ENCODE results near the gene TLN1.
A peak's percentile ranks its signal among the peaks of the same experiment; 100 is the strongest.

TLN1 gene

DNA sequence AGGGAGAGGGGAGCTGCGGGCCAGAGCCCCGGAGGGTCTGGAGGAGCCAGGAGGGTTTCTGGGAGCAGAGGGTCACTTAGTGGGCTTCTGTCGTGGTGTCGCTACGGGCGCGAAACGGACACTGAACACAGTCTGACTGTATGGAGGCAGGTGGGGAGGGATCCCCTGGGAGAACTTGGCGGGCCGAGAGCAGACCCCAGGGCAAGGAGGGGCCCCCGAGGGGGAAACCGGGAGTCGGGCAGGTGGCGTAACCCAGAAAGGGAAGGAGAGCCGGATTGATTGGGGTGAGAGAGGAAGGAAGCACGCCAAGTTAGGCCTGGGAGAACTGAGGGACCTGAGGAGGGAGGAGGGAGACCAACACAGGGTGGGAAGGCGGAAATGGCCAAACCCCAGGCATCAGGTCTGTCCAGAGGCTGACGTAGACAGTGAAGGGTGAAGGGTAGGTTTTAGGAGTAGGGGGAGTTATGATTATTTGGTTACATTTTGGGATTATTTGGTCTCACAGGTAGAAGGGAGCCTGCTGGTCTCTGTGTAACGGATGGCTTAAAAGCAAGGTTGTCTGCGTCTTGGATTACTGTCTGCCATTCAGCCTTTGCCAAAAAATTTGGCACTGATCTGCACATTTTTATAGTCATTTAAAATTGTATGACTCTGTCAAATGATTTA is 25.4 kb upstream of the TLN1 start:
- TF ChIP-seq, protein P1, sequence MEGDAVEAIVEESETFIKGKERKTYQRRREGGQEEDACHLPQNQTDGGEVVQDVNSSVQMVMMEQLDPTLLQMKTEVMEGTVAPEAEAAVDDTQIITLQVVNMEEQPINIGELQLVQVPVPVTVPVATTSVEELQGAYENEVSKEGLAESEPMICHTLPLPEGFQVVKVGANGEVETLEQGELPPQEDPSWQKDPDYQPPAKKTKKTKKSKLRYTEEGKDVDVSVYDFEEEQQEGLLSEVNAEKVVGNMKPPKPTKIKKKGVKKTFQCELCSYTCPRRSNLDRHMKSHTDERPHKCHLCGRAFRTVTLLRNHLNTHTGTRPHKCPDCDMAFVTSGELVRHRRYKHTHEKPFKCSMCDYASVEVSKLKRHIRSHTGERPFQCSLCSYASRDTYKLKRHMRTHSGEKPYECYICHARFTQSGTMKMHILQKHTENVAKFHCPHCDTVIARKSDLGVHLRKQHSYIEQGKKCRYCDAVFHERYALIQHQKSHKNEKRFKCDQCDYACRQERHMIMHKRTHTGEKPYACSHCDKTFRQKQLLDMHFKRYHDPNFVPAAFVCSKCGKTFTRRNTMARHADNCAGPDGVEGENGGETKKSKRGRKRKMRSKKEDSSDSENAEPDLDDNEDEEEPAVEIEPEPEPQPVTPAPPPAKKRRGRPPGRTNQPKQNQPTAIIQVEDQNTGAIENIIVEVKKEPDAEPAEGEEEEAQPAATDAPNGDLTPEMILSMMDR (conservative IDR thresholded peaks at IDR 0.05; ENCODE audit: low read depth), result no peak
- H3K27ac ChIP-seq, result peak overlapping the region; percentile 77
- ChIA-PET POLR2A (ENCODE audit: low non-redundant PET) (interaction anchor here (0.9 kb wide), 1 partner anchor 92 kb away, joined by 3 read pairs; the partner anchor contains the start of gene ARHGEF39), CTCF (interaction anchor here (0.7 to 1.3 kb wide), 3 partner anchors 15 to 110 kb away, joined by 3 to 6 read pairs (median 5); no protein-coding TSS in a partner anchor)
- peak; percentile 45 for DNase-seq (ENCODE audit: low spot score)

DNA sequence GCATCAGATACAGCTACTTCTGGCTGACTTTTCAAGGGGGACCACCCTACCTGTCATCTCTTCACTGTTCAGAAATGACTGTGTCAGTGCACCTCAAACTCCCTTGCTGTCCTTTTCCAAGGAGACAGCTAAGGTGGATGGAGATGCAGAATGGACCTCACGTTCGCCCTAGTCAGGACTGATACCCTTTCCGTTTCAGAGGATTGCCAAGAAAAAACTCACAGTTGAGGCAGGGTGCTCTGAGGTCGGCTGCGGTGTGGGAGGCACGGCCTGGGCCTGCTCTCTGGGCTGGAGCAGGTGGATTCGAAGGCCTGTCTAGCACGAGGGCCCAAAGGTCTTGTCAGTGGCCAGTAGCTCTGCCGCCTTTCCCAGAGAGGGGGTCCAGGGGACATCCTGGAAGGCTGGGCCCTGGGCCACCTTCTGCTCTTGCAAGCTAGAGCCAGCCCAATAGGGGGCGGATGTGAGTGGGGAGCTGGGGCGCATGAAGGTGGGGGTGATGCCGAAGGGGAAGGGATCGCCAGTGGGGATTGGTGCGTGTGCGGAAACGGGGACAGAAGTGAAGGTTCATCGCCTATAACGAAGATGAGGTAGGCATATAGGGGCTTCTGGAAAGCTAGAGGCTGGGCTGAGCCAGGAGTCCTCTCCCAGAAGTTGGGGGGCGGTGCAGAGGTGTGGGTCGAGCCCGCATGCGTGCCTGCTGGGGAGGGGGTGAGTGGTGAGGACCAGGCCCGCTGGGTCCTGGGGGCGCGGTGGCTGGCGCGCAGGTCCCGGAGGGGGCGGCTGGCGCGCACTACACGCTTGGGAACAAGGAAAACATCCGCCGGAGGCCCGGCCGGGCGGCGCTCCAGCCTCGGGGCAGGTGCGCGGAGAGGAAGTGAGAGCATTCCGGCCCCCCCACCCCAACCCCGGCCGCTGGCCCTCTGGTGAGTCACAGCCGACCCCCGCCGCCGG is 24.6 kb upstream of the TLN1 start:
- peak overlapping the region; percentile 77 for H3K27ac ChIP-seq
- no peak for DNase-seq (ENCODE audit: low spot score)
- ChIA-PET CTCF (interaction anchor here (0.6 to 1.3 kb wide), 7 partner anchors 14 to 1209 kb away, joined by 3 to 6 read pairs (median 4); no protein-coding TSS in a partner anchor), POLR2A (ENCODE audit: low non-redundant PET) (interaction anchor here (0.9 kb wide), 1 partner anchor 91 kb away, joined by 3 read pairs; the partner anchor contains the start of gene ARHGEF39)
- TF ChIP-seq, protein P1 (conservative IDR thresholded peaks at IDR 0.05; ENCODE audit: low read depth), result peak; percentile 89

DNA sequence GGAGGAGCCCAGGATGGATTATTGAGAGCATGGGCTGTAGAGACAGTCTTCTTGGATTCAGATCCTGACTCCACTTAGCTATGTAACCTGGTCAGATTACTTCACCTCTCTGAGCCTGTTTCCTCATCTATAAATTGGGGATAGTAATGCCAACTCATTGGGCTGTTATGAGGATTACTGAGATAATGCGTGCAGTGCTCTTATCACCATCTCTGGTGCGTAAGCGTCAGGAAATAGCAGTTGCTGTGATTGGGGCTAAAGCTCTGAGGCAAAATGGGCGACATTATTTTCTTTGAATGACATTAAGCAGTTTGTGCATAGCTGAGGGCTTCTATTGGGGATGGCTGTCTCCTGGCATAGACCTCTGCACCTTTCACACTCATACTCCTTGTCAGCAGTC is 23.1 kb upstream of the TLN1 start:
- no peak overlapping the region for H3K27ac ChIP-seq
- TF ChIP-seq, protein P1 (conservative IDR thresholded peaks at IDR 0.05; ENCODE audit: low read depth), result no peak
- CTCF ChIA-PET, result interaction anchor here (0.5 kb wide), 1 partner anchor 25 kb away, joined by 3 read pairs; no protein-coding TSS in a partner anchor
- DNase-seq (ENCODE audit: low spot score), result no peak
- POLR2A ChIA-PET (ENCODE audit: low non-redundant PET), result interaction anchor here (0.6 kb wide), 1 partner anchor 49 kb away, joined by 9 read pairs; no protein-coding TSS in a partner anchor

DNA sequence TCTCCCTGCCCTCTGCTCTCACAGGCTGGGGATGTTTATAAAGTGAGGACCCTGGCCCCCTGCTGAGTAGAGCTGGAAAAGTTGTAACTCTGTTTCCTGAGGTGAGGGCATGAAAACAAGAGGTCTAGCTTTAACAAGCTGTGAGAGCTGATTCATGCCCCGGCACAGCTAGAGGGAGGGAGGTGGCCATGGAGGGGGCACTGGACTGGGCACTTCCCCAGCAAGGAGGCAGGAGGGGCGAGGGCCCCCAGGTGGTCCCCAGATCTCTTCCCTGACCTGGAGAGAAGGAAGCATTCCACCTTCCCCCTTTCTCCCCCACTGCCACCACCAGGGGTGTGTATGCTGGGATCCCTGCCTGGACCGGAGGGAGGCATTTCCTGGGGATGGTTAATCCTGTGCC is 22.3 kb upstream of the TLN1 start, which contains the start of gene MSMP:
Gene MSMP, minus strand, starts transcription at position 13 of the 400 bp plus-strand sequence. CDS start 147 bp downstream, outside the sequence.
- TF ChIP-seq, protein P1 (conservative IDR thresholded peaks at IDR 0.05; ENCODE audit: low read depth), result no peak
- no peak for DNase-seq (ENCODE audit: low spot score)
- ChIA-PET CTCF (interaction anchor here (0.5 to 0.6 kb wide), 3 partner anchors 24 to 109 kb away, joined by 3 to 6 read pairs (median 3); no protein-coding TSS in a partner anchor), POLR2A (ENCODE audit: low non-redundant PET) (no interaction called here)
- H3K27ac ChIP-seq, result peak within 1 kb of the TSS; percentile 13

DNA sequence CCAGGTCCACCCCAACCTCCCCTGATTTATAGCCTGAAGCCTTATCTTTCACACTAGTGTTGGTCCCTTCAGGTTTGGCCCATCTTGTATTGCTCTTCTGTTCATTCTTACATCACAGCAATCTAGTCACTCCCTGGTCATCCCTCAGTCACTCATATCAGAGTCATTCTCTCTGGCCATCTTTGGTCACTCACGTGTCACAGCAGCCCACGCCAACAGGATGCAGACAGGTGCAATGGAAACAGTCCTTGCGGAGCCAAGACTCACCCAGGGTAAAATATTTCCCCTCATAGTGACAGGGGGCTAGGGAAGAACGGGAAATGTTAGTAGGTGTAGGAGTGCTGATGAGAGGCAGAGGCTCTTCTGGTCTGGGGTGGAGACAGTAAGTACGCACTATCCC is 21.5 kb upstream of the TLN1 start:
- ChIA-PET POLR2A (ENCODE audit: low non-redundant PET) (no interaction called here), CTCF (interaction anchor here (0.7 kb wide), 1 partner anchor 9 kb away, joined by 3 read pairs; no protein-coding TSS in a partner anchor)
- no peak for DNase-seq (ENCODE audit: low spot score)
- no peak overlapping the region for H3K27ac ChIP-seq
- TF ChIP-seq, protein P1 (conservative IDR thresholded peaks at IDR 0.05; ENCODE audit: low read depth), result no peak

DNA sequence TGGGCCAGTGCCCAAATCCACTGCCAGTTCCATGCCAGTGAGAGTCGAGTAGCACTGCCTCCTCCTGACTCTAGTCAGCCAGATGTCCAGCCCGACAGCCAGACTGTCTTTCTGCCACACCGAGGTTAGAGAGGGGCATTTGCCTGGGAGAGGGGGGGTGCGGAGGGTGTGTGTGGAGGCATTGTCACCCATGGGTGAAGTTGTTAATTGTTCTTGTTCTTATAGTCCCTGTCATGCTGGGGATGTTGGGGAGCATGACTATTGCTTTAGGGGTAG is 18.2 kb upstream of the TLN1 start:
- TF ChIP-seq, protein P1 (conservative IDR thresholded peaks at IDR 0.05; ENCODE audit: low read depth), result no peak
- ChIA-PET CTCF (interaction anchor here (1.0 kb wide), 1 partner anchor 14 kb away, joined by 4 read pairs; no protein-coding TSS in a partner anchor), POLR2A (ENCODE audit: low non-redundant PET) (interaction anchor here (1.0 to 2.3 kb wide), 2 partner anchors 9 to 18 kb away, joined by 7 to 13 read pairs; partner anchors contain the start of genes CREB3 and TLN1)
- peak overlapping the region; percentile 88 for H3K27ac ChIP-seq
- DNase-seq (ENCODE audit: low spot score), result no peak

Measured in RWPE1 (cell line).